NCI-H345 treated with DMSO at 0.1 percent for 48 hours (cell line): ENCODE data around the gene EVC.

Experiments
- DNase-seq: peaks from one replicate; lab custom pipeline; 2025; ENCODE audit not compliant: unreplicated experiment; lab: John Stamatoyannopoulos, UW

EVC gene

GRCh38 chr4:5710961-5711478 lies at the start of gene EVC:
Gene EVC (plus strand): TSS chr4:5711201. CDS start chr4:5711381, 180 bp downstream.
- no peak for DNase-seq

- no peak for DNase-seq
These were observed 49.8 kb upstream of the EVC start for GRCh38 chr4:5661237-5661636.

- no peak for DNase-seq
These were observed 48.4 kb upstream of the EVC start for GRCh38 chr4:5662555-5662954.

- DNase-seq = no peak
These were observed 46.2 kb upstream of the EVC start for GRCh38 chr4:5664778-5665177.

GRCh38 chr4:5666741-5667140 lies 44.3 kb upstream of the EVC start:
- DNase-seq = no peak

GRCh38 chr4:5676763-5677162 lies 34.2 kb upstream of the EVC start:
- DNase-seq = no peak

GRCh38 chr4:5678977-5679376 lies 32.0 kb upstream of the EVC start:
- no peak for DNase-seq

- no peak for DNase-seq
These were observed 27.4 kb upstream of the EVC start for GRCh38 chr4:5683566-5683965.

- no peak for DNase-seq
These were observed 25.7 kb upstream of the EVC start for GRCh38 chr4:5685296-5685695.

GRCh38 chr4:5686338-5686737 lies 24.7 kb upstream of the EVC start:
- DNase-seq = no peak

GRCh38 chr4:5689065-5689464 lies 21.9 kb upstream of the EVC start:
- no peak for DNase-seq

GRCh38 chr4:5691491-5692132 lies 19.4 kb upstream of the EVC start:
- DNase-seq = no peak

GRCh38 chr4:5693871-5694270 lies 17.1 kb upstream of the EVC start:
- DNase-seq = no peak

GRCh38 chr4:5696341-5696740 lies 14.7 kb upstream of the EVC start:
- DNase-seq = no peak

- no peak for DNase-seq
These were observed 10.5 kb upstream of the EVC start for GRCh38 chr4:5700459-5700858.

- DNase-seq = no peak
These were observed 9.0 kb upstream of the EVC start for GRCh38 chr4:5701971-5702370.

- no peak for DNase-seq
These were observed 7.2 kb upstream of the EVC start for GRCh38 chr4:5703831-5704230.

- DNase-seq = no peak
These were observed 6.7 kb upstream of the EVC start for GRCh38 chr4:5704276-5704675.

- no peak for DNase-seq
These were observed 5.2 kb upstream of the EVC start for GRCh38 chr4:5705647-5706320.

GRCh38 chr4:5706486-5707290 lies 4.3 kb upstream of the EVC start:
- no peak for DNase-seq

- no peak for DNase-seq
These were observed 3.6 kb upstream of the EVC start for GRCh38 chr4:5707366-5707765.
